GM19468 (cell line): ENCODE measurements around the gene PSMB7.
"Not testable (repeated sequence)": the region's sequence is repeated elsewhere in the genome, so short reads cannot be mapped to it uniquely, and the experiment has no call there.

Experiments used
- ATAC-seq: cut with Tn5 transposase; IDR thresholded peaks from one replicate; pipeline ENCODE4 v1.9.1; 2021; ENCODE audit warnings: mild to moderate bottlenecking, moderate library complexity, moderate number of reproducible peaks; ENCODE audit not compliant: unreplicated experiment; ENCODE audit errors: extremely low read depth

The PSMB7 gene

DNA sequence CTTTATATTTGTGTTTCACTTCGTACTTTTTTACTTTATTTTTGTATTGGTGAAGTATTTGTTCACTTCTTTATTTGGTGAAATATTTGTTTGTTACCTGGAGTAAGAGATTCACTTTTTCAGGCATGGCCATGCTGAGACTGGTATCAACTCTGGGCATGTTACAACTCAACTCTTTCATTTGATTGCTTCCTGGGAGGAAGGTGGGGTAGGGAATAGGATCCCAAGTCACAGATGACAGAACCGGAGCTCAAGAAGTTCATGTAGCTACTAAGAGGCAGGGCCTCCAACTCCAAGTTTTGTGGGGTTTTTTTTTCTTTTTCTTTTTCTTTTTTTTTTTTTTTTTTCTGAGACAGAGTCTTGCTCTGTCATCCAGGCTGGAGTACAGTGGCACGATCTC is 28.9 kb upstream of the PSMB7 start:
- ATAC-seq, result no peak

DNA sequence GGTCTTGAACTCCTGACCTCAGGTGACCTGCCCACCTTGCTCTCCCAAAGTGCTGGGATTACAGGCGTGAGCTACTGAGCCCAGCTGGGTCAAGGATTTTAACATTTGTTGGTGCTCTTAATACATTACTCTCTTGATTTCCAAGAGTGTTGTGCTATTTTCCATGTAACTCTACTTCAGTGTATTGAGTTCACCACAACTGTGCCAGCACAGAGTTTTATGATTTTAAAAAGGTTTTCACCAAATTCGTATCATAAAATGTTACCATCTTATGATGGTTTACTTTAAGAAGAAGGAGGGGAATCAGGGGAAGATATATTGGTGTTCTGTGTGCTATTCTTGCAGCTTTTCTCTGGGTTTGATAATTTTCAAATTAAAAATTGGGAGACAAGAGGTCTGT is 28.4 kb upstream of the PSMB7 start:
- no peak for ATAC-seq

GRCh38 chr9:124442826-124443225 is 27.6 kb upstream of the PSMB7 start:
- ATAC-seq, result no peak

DNA sequence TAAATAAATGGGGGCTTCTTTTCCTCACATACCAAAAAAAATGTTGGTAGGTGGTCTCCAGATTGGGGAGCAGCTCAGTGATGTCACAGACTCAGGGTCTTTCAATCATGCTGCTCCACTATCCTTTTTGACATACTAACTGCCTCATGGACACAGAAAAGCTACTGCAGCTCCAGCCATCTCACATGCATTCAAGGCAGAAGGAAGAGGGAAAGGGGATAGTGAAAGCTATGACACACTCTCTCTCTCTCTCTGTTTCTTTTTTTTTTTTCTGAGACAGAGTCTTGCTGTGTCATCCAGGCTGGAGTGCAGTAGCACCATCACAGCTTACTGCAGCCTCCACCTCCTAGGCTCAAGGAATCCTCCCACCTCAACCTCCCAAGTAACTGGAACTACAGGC is 27.1 kb upstream of the PSMB7 start:
- ATAC-seq, result no peak

GRCh38 chr9:124441291-124441690 is 26.0 kb upstream of the PSMB7 start:
- ATAC-seq, result no peak

GRCh38 chr9:124440786-124441185 is 25.5 kb upstream of the PSMB7 start:
- no peak for ATAC-seq

DNA sequence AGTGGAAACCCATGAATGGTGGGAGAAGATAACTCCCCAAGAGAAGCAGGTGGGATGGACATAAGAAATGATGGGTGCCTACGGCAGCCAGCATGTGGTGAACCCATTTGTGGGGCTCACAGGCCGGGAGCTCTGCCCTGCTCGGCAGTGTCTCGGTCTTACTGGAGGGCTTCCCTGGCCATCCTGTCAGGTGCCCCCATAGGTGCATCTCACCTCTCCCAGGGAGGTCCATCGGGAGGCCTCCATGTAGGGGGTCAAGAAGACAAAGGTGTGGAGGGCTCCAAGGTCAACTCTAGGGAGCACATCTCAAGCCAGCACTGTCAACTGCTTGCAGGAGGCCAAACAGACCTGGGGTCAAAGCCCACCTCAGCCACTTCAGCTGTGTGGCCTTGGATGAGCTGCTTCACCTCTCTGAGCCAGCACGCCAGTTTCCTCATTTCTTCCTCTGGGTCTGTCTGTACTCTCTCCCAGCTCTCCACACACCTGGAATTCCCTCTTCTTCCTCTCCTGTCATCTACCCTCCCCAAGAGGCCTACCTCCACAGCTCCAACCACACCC is 24.5 kb upstream of the PSMB7 start:
- ATAC-seq, result no peak

GRCh38 chr9:124439086-124439485 is 23.8 kb upstream of the PSMB7 start:
- ATAC-seq, result no peak

- ATAC-seq, result no peak
Measured at GRCh38 chr9:124438091-124438490, 22.8 kb upstream of the PSMB7 start.

- no peak for ATAC-seq
Measured at GRCh38 chr9:124437086-124437485, 21.8 kb upstream of the PSMB7 start.

DNA sequence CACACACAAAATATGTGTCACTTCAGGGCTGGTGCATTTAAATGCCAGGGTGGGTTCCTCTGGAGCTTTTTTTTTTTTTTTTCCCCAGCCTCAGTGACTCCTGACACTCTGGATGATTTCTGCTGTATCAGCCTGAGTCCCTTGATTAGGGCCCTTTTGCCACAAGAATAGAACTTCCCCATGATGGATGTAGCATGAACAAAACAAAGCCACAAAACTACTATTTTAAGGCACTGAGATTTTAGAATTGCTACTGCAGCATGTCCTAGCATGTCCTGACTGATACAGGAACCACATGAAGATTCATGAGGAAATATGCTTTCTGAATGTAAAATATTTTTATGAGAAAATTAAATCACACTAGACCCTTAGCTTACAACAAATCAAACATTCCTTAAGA is 21.1 kb upstream of the PSMB7 start:
- no peak for ATAC-seq

GRCh38 chr9:124429530-124429867 is 14.3 kb upstream of the PSMB7 start:
- ATAC-seq, result no peak

DNA sequence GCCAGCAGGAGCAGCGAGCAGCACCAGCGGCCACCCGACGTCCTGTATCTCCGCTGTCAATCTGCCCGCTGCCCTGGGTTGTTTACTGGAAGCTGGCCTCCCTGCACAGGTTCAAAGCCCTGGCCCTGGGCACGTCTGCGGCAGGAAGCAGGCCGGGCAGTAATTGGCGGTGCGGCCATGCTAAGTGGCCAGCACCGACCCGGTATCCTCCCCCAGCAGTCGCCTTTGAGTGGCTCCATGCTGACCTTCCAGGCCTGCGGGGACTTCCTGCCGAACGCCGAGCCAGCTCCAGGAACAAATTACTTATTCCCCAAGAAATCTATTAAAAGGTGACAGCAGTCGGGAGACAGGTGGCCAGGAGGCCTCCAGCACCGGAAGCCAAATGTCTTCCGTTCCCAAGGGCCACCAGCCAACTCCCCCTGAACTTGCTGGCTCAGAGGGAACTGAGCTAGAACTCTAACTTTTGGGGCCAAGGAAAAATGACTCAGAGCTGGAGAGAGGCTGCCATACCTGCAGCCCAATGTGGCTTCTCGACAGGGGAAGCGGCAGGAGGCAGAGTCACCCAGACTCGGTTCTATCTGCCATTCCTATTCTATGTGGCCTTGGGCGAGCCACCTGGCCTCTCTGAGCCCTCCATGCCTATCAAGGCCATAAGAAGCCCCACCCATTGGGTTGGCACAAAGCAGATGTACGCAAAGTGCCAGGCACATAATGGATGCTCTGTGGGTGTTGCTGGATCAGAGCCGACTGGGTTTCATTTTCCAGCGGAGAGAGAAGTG is 13.7 kb upstream of the PSMB7 start:
- no peak for ATAC-seq

- no peak for ATAC-seq
Measured at GRCh38 chr9:124427281-124427680, 12.0 kb upstream of the PSMB7 start.

DNA sequence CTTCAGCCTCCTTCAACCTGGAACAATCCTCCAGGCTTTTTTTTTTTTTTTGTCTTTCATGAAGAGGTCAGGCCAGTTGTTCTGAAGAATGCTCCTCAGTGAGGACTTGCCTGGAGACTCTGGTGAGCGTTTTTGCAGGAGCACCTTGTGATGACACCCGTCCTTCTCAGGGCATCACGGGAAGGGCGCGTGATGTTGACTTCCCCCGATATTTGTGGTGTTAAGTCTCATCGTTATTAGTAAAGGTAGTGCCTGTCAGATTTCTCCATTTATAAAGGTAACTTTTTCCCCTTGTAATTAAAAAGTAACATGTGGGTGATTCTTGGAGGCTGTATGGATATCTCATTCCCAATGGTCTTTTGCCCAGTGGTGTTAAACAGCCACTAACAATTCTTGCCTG is 11.1 kb upstream of the PSMB7 start:
- no peak for ATAC-seq

DNA sequence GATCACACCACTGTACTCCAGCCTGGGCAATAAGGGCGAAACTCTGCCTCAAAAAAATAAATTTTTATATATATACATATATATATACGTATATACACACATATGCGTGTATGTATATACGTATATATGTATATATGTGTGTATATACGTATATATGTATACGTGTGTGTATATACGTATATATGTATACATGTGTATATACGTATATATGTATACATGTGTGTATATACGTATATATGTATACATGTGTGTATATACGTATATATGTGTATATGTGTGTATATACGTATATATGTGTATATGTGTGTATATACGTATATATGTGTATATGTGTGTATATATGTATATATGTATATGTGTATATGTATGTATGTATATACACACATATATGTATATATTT is 10.5 kb upstream of the PSMB7 start:
- ATAC-seq, result not testable (repeated sequence)

- no peak for ATAC-seq
Measured at GRCh38 chr9:124423591-124423990, 8.3 kb upstream of the PSMB7 start.

DNA sequence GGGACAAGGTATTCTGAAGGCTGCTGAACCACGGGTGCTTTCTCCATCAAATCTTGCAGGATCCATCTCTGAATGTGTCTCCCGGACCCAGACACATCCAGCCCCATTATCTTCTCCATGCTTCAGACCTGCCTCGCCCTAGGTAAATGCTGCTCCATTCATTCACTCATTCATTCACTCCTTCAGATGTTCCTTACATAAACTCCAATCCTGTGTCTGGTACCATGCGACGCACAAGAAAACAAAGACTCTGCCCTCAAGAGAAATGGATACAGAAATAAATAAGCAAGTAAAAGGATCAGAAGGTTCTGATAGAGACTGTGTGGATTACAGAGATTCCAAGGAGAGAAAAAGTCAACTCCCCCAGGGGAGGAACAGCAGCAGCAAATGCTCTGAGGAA is 7.9 kb upstream of the PSMB7 start:
- no peak for ATAC-seq

DNA sequence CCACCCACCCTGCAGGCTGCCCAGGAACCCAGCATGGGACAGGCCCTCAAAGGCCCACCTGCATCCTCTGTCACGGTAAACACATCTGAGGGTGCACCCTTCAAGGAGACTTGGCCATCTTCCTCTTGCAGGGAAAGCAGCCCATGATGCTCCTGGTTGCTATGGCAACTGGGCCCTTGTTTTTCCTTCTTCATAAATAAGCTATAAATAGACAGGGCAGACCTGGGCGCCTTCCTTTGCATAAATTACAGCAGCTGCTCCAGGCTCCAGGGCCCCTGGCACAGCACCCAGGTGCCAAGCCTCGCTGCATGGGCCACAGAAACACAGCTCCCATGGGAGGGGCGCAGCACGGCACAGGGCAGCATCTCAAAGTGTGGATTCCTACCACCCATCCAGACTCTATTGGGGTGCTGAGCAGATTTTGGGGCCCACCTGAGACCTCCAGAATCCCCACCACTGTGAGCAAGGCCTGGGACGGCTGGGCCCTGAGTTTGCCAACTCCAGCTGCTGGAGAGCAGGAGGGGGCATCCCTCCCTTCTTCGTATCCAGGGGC is 5.8 kb upstream of the PSMB7 start:
- ATAC-seq, result no peak

DNA sequence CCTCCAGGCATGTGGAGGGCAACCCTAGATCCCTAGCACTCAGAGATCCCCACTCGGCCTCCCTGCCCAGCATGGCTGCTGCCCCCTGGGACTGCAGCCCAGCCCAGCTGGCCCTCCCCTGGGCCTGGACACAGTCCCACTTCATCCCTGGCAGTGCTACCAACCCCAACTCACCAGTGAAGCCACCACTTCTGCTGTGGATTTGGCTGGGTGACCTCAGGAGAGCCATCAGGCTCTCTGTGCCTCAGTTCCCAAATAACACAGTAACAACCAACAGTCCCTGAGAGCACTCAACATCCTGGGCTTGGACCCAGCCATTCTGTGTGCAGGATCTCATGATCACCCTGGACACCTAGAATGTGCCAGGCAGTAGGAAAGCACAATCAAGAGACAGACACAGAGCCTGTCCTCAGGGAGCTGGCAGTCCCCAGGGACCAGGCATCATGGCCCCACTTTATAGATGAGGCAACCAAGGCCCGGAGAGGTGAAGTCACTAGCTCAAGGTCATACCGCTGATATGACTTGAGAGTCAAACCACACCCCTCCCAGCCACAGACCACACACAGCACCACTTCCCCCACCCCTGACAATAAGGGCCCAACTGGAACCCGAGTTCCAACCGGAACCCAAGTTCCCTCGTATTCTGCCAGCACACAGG is 4.7 kb upstream of the PSMB7 start:
- ATAC-seq, result no peak

- no peak for ATAC-seq
Measured at GRCh38 chr9:124415852-124416484, 726 bp upstream of the PSMB7 start.
